Endothelial cell of umbilical vein (primary cell): Measurements from ENCODE around the gene PPP5C.

Experiments used
- POLR2A ChIP-seq: IDR thresholded peaks from 2 replicates; pipeline ENCODE4 v1.6.1; 2012; ENCODE audit warnings: low read depth, mild to moderate bottlenecking, control low read depth, low read length
- TF ChIP-seq, protein P1 (sequence below), 2 donors: IDR thresholded peaks; 1 replicate in 1 of 2; 2 replicates in 1 of 2; pipeline ENCODE4 v1.5.1; 2011; ENCODE audit warnings: low read length in 2 of 2, mild to moderate bottlenecking in 2 of 2, moderate library complexity in 2 of 2, control low read depth in 1 of 2, inconsistent platforms in 1 of 2, low read depth in 1 of 2; ENCODE audit not compliant: insufficient read depth in 1 of 2; ENCODE audit errors: extremely low read depth in 1 of 2

DNA sequence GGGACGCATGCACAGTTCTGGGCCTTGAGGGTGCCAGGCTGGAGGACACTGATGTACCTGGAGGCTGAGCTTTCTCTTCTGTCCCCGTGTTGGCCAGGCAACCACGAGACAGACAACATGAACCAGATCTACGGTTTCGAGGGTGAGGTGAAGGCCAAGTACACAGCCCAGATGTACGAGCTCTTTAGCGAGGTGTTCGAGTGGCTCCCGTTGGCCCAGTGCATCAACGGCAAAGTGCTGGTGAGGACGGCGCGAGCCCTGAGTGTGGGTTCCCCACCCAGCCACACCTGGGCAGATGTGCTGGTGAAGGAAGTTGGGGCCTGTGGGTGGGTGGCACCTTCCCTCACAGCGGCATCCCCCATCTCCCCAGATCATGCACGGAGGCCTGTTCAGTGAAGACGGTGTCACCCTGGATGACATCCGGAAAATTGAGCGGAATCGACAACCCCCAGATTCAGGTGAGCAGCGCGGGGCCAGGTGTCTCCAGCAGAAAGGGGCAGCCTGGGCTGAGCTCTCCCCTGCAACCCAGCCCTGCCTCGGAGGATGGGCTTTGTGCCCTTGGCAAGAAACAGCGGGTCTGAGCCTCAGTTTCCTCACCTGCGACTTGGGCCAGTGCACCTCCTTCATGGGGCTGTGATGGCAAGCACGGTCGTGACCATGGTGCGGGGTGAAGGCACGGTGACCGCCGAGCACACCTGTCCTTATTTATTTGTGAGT, 40.3 kb downstream of the PPP5C start:
- TF ChIP-seq POLR2A, result no peak
- TF ChIP-seq, protein P1, sequence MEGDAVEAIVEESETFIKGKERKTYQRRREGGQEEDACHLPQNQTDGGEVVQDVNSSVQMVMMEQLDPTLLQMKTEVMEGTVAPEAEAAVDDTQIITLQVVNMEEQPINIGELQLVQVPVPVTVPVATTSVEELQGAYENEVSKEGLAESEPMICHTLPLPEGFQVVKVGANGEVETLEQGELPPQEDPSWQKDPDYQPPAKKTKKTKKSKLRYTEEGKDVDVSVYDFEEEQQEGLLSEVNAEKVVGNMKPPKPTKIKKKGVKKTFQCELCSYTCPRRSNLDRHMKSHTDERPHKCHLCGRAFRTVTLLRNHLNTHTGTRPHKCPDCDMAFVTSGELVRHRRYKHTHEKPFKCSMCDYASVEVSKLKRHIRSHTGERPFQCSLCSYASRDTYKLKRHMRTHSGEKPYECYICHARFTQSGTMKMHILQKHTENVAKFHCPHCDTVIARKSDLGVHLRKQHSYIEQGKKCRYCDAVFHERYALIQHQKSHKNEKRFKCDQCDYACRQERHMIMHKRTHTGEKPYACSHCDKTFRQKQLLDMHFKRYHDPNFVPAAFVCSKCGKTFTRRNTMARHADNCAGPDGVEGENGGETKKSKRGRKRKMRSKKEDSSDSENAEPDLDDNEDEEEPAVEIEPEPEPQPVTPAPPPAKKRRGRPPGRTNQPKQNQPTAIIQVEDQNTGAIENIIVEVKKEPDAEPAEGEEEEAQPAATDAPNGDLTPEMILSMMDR (IDR thresholded peaks at IDR 0.05; ENCODE audit: extremely low read depth in 1 of 2, insufficient read depth in 1 of 2, low read depth in 1 of 2, low read length in 2 of 2), result no peak
